GM12878 (cell line): ENCODE results near the gene SMARCC2. TPM values are rescaled to one million over a fixed set of nuclear protein-coding genes. Genes with fewer than 3 reads are reported as not detected.

Experiments used
- ASH2L ChIP-seq: fragments of 300-600, 200-600 bp; sonication (generic); IDR thresholded peaks from 2 replicates; pipeline ENCODE4 v1.6.1; 2017; ENCODE audit warnings: low read depth, mild to moderate bottlenecking, borderline replicate concordance
- CHD4 ChIP-seq: fragments of 200-600 bp; sonication (generic); IDR thresholded peaks from 2 replicates; pipeline ENCODE4 v1.6.1; 2016; ENCODE audit warnings: mild to moderate bottlenecking
- EZH2 ChIP-seq: IDR thresholded peaks from 2 replicates; pipeline ENCODE4 v1.6.1; 2012; ENCODE audit warnings: low read depth, mild to moderate bottlenecking, control low read depth, inconsistent platforms, low read length, borderline replicate concordance; ENCODE audit not compliant: control insufficient read depth
- FOXM1 ChIP-seq: IDR thresholded peaks from 2 replicates; pipeline ENCODE4 v1.6.1; 2012; ENCODE audit warnings: low read depth, mild to moderate bottlenecking, inconsistent platforms, low read length, moderate library complexity
- HDAC2 ChIP-seq: fragments of 200-600 bp; sonication (generic); IDR thresholded peaks from 2 replicates; pipeline ENCODE4 v1.6.1; 2017
- MTA3 ChIP-seq: IDR thresholded peaks from 2 replicates; pipeline ENCODE4 v1.6.1; 2012; ENCODE audit warnings: low read length, inconsistent platforms, borderline replicate concordance
- MYB ChIP-seq: fragments of 150-350 bp; IDR thresholded peaks from 2 replicates; pipeline ENCODE4 v1.6.1; 2014; ENCODE audit warnings: mild to moderate bottlenecking, low read depth, low read length, borderline replicate concordance
- NBN ChIP-seq: fragments of 450-650 bp; IDR thresholded peaks from 2 replicates; pipeline ENCODE4 v1.6.1; 2016
- NFXL1 ChIP-seq: fragments of 450-650 bp; IDR thresholded peaks from 2 replicates; pipeline ENCODE4 v1.6.1; 2017; ENCODE audit warnings: antibody characterized with exemption, mild to moderate bottlenecking, borderline replicate concordance
- NFYB ChIP-seq: IDR thresholded peaks from 2 replicates; pipeline ENCODE4 v1.6.1; 2011; ENCODE audit warnings: low read depth, mild to moderate bottlenecking, low read length, improper control_type of control experiment, moderate library complexity; ENCODE audit not compliant: insufficient read depth
- NR2C1 ChIP-seq: fragments of 450-650 bp; IDR thresholded peaks from 2 replicates; pipeline ENCODE4 v1.6.1; 2017; ENCODE audit warnings: antibody characterized with exemption, mild to moderate bottlenecking, moderate library complexity
- NR2C2 ChIP-seq: IDR thresholded peaks from 2 replicates; pipeline ENCODE4 v1.6.1; 2011; ENCODE audit warnings: borderline replicate concordance, low read depth; ENCODE audit not compliant: control insufficient read depth, insufficient read length
- NRF1 ChIP-seq: conservative IDR thresholded peaks from 2 replicates; pipeline ENCODE4 v1.6.1; 2011; ENCODE audit warnings: mild to moderate bottlenecking, low read depth, low read length, improper control_type of control experiment
- RBBP5 ChIP-seq: fragments of 200-600 bp; sonication (generic); conservative IDR thresholded peaks from 2 replicates; pipeline ENCODE4 v1.6.1; 2016
- SIN3A ChIP-seq: IDR thresholded peaks from 2 replicates; pipeline ENCODE4 v1.6.1; 2012; ENCODE audit warnings: low read depth, low read length, improper control_type of control experiment
- SIX5 ChIP-seq: IDR thresholded peaks from 2 replicates; pipeline ENCODE4 v1.6.1; 2011; ENCODE audit warnings: mild to moderate bottlenecking, low read depth, low read length, moderate library complexity; ENCODE audit not compliant: severe bottlenecking
- SMAD1 ChIP-seq: fragments of 450-650 bp; IDR thresholded peaks from 2 replicates; pipeline ENCODE4 v1.6.1; 2018; ENCODE audit warnings: mild to moderate bottlenecking, low read depth; ENCODE audit not compliant: partially characterized antibody
- SMARCA5 ChIP-seq: fragments of 450-650 bp; IDR thresholded peaks from 2 replicates; pipeline ENCODE4 v1.6.1; 2017; ENCODE audit warnings: mild to moderate bottlenecking
- SREBF2 ChIP-seq: IDR thresholded peaks from 2 replicates; pipeline ENCODE4 v1.6.1; 2012; ENCODE audit warnings: mild to moderate bottlenecking, low read length
- TARDBP ChIP-seq: IDR thresholded peaks from 2 replicates; pipeline ENCODE4 v1.6.1; 2016; ENCODE audit warnings: borderline replicate concordance
- TCF3 ChIP-seq: IDR thresholded peaks from 2 replicates; pipeline ENCODE4 v1.6.1; 2012; ENCODE audit warnings: low read depth, mild to moderate bottlenecking, low read length, borderline replicate concordance; ENCODE audit not compliant: insufficient read depth
- YY1 ChIP-seq: IDR thresholded peaks from 2 replicates; pipeline ENCODE4 v1.6.1; 2011; ENCODE audit warnings: low read depth, mild to moderate bottlenecking, low read length
- ZNF274 ChIP-seq: IDR thresholded peaks from one replicate; pipeline ENCODE4 v1.8.0; 2011; ENCODE audit not compliant: insufficient read length, insufficient read depth
- ZNF622 ChIP-seq: fragments of 450-650 bp; IDR thresholded peaks from 2 replicates; pipeline ENCODE4 v1.6.1; 2017; ENCODE audit warnings: mild to moderate bottlenecking, inconsistent platforms
- polyA plus RNA-seq, 11 experiments: library from polyadenylated mRNA; depleted of rRNA in 4 of 11; unstranded in 6 of 11; stranded (reverse) in 5 of 11; fragments of >200 nt; fragmentation: Nextera tagmentation in 4 of 11; fragmentation: Illumina TruSeq in 1 of 11; extraction: Ambion mirVana in 4 of 11; extraction: Trizol in 1 of 11; gene quantifications; 1 replicate in 1 of 11; 2 replicates in 10 of 11; pipeline versions ENCODE4 v1.2.1 to v1.2.3, GENCODE V29; 2011 to 2016; ENCODE audit warnings: inconsistent platforms in 2 of 11, missing spikeins in 2 of 11, low read depth in 1 of 11
- total RNA-seq, 4 experiments: library from RNA; depleted of rRNA in 3 of 4; stranded (reverse); fragments of >200 nt in 3 of 4; fragmentation: Illumina TruSeq in 1 of 4; extraction: Trizol in 1 of 4; gene quantifications; 2 replicates each; pipeline versions ENCODE4 v1.2.1 to v1.2.3, GENCODE V29; 2013 to 2021
- TF ChIP-seq, protein P1 (sequence below): fragments of 450-650 bp; IDR thresholded peaks from 2 replicates; pipeline ENCODE4 v1.6.1; 2014; ENCODE audit warnings: mild to moderate bottlenecking
- TF ChIP-seq, protein P2 (sequence below): IDR thresholded peaks from 2 replicates; pipeline ENCODE4 v1.6.1; 2012; ENCODE audit warnings: low read depth, low read length, improper control_type of control experiment
- TF ChIP-seq, protein P3 (sequence below): fragments of 450-650 bp; IDR thresholded peaks from 2 replicates; pipeline ENCODE4 v1.6.1; 2018; ENCODE audit warnings: borderline replicate concordance, mild to moderate bottlenecking; ENCODE audit not compliant: partially characterized antibody
- TF ChIP-seq, protein P4 (sequence below): fragments of 450-650 bp; IDR thresholded peaks from 2 replicates; pipeline ENCODE4 v1.6.1; 2016; ENCODE audit warnings: mild to moderate bottlenecking

SMARCC2 gene
- total and polyA plus RNA-seq, 10 of the 15 experiments (the other 5 are each of a cell fraction or from before 2014, with no cell fraction given), result 13.6 to 71.2 (median 42.3) TPM

DNA sequence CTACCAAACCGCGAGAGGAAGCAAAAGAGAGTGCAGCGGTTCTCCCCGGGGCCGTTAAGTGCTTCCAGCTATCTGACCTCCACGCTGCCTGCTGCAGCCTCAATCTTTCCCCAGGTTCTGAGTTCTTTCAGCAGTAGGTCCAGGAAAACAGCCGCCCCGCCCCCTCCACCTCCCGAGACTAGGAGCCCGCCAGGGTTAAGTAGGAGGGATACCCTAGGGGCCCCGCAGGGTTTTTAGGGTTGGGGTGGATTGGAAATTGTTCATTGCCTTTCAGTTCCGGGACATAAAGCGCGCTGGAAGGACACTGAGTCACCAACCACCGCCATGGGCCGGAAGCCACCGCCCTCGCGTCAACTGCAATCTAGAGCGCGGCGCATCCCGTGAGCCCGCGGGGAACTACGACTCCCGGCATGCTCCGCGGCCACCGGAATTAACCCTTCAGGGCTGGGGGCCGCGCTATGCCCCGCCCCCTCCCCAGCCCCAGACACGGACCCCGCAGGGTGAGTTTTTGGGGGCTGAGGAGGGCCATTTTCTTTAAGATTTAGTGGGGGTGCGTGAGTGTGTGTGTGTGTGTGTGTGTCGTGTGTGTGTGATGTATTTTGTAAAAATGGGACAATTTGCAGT, 37.0 kb downstream of the SMARCC2 start, which contains the start of gene MYL6B (continued):
- TF ChIP-seq MTA3 (no peak), EZH2 (no peak), SIN3A (peak; percentile 77), SIX5 (peak; percentile 82), YY1 (peak; percentile 92), SREBF2 (no peak), SMAD1 (no peak), ZNF622 (no peak), CHD4 (no peak), NR2C1 (peak; percentile 90), NBN (0 out of 2 replicates have a peak, but pooled peaks have one; percentile 75), ZNF274 (no peak), MYB (0 out of 2 replicates have a peak, but pooled peaks have one; percentile 49), FOXM1 (no peak), TCF3 (0 out of 2 replicates have a peak, but pooled peaks have one; percentile 27), ASH2L (no peak), NFXL1 (no peak), HDAC2 (no peak), TARDBP (no peak; the same call in 1 of the 2 replicates), NR2C2 (no peak), NRF1 (no peak), RBBP5 (no peak), NFYB (no peak), SMARCA5 (peak; percentile 6; the same call in 1 of the 2 replicates)
- TF ChIP-seq, protein P1, sequence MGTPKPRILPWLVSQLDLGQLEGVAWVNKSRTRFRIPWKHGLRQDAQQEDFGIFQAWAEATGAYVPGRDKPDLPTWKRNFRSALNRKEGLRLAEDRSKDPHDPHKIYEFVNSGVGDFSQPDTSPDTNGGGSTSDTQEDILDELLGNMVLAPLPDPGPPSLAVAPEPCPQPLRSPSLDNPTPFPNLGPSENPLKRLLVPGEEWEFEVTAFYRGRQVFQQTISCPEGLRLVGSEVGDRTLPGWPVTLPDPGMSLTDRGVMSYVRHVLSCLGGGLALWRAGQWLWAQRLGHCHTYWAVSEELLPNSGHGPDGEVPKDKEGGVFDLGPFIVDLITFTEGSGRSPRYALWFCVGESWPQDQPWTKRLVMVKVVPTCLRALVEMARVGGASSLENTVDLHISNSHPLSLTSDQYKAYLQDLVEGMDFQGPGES, result no peak
- TF ChIP-seq, protein P2, sequence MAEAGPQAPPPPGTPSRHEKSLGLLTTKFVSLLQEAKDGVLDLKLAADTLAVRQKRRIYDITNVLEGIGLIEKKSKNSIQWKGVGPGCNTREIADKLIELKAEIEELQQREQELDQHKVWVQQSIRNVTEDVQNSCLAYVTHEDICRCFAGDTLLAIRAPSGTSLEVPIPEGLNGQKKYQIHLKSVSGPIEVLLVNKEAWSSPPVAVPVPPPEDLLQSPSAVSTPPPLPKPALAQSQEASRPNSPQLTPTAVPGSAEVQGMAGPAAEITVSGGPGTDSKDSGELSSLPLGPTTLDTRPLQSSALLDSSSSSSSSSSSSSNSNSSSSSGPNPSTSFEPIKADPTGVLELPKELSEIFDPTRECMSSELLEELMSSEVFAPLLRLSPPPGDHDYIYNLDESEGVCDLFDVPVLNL, result no peak; the same call in 1 of the 2 replicates
- TF ChIP-seq, protein P3, sequence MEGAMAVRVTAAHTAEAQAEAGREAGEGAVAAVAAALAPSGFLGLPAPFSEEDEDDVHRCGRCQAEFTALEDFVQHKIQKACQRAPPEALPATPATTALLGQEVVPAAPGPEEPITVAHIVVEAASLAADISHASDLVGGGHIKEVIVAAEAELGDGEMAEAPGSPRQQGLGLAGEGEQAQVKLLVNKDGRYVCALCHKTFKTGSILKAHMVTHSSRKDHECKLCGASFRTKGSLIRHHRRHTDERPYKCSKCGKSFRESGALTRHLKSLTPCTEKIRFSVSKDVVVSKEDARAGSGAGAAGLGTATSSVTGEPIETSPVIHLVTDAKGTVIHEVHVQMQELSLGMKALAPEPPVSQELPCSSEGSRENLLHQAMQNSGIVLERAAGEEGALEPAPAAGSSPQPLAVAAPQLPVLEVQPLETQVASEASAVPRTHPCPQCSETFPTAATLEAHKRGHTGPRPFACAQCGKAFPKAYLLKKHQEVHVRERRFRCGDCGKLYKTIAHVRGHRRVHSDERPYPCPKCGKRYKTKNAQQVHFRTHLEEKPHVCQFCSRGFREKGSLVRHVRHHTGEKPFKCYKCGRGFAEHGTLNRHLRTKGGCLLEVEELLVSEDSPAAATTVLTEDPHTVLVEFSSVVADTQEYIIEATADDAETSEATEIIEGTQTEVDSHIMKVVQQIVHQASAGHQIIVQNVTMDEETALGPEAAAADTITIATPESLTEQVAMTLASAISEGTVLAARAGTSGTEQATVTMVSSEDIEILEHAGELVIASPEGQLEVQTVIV, result no peak
- TF ChIP-seq, protein P4, sequence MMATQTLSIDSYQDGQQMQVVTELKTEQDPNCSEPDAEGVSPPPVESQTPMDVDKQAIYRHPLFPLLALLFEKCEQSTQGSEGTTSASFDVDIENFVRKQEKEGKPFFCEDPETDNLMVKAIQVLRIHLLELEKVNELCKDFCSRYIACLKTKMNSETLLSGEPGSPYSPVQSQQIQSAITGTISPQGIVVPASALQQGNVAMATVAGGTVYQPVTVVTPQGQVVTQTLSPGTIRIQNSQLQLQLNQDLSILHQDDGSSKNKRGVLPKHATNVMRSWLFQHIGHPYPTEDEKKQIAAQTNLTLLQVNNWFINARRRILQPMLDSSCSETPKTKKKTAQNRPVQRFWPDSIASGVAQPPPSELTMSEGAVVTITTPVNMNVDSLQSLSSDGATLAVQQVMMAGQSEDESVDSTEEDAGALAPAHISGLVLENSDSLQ, result no peak; the same call in 1 of the 2 replicates
